ENCODE results near the gene EIF4G3.
"Not testable (repeated sequence)": the region's sequence is repeated elsewhere in the genome, so short reads cannot be mapped to it uniquely, and the experiment has no call there.

The EIF4G3 gene

GRCh38 chr1:21188235-21188634 is 11.5 kb upstream of the EIF4G3 start:
- no peak for DNase-seq (ENCODE audit: low spot score)

- no peak for DNase-seq (ENCODE audit: low spot score)
Measured at GRCh38 chr1:21185221-21185731, 8.6 kb upstream of the EIF4G3 start.

GRCh38 chr1:21184276-21184675 is 7.6 kb upstream of the EIF4G3 start:
- no peak for DNase-seq (ENCODE audit: low spot score)

- no peak for DNase-seq (ENCODE audit: low spot score)
Measured at GRCh38 chr1:21182181-21182731, 5.6 kb upstream of the EIF4G3 start.

- DNase-seq (ENCODE audit: low spot score): not testable (repeated sequence)
Measured at GRCh38 chr1:21178271-21178670, 1.6 kb upstream of the EIF4G3 start.

GRCh38 chr1:21175670-21176581 is 771 bp downstream of the EIF4G3 start:
- peak; percentile 76 for DNase-seq (ENCODE audit: low spot score)

- no peak for DNase-seq (ENCODE audit: low spot score)
Measured at GRCh38 chr1:21175324-21175669, 1.4 kb downstream of the EIF4G3 start.

- no peak for DNase-seq (ENCODE audit: low spot score)
Measured at GRCh38 chr1:21174654-21175323, 1.9 kb downstream of the EIF4G3 start.

GRCh38 chr1:21174230-21174629 is 2.5 kb downstream of the EIF4G3 start:
- no peak for DNase-seq (ENCODE audit: low spot score)

- not testable (repeated sequence) for DNase-seq (ENCODE audit: low spot score)
Measured at GRCh38 chr1:21173096-21173495, 3.6 kb downstream of the EIF4G3 start.

- DNase-seq (ENCODE audit: low spot score): not testable (repeated sequence)
Measured at GRCh38 chr1:21170837-21171236, 5.9 kb downstream of the EIF4G3 start.

- DNase-seq (ENCODE audit: low spot score): no peak
Measured at GRCh38 chr1:21168444-21168843, 8.3 kb downstream of the EIF4G3 start.

GRCh38 chr1:21165646-21166045 is 11.1 kb downstream of the EIF4G3 start:
- DNase-seq (ENCODE audit: low spot score): no peak

- DNase-seq (ENCODE audit: low spot score): no peak
Measured at GRCh38 chr1:21165076-21165475, 11.6 kb downstream of the EIF4G3 start.

GRCh38 chr1:21164266-21164665 is 12.4 kb downstream of the EIF4G3 start:
- no peak for DNase-seq (ENCODE audit: low spot score)

- no peak for DNase-seq (ENCODE audit: low spot score)
Measured at GRCh38 chr1:21162740-21163464, 13.8 kb downstream of the EIF4G3 start.

- DNase-seq (ENCODE audit: low spot score): no peak
Measured at GRCh38 chr1:21161842-21162241, 14.9 kb downstream of the EIF4G3 start.

- DNase-seq (ENCODE audit: low spot score): no peak
Measured at GRCh38 chr1:21160263-21160796, 16.4 kb downstream of the EIF4G3 start.

- DNase-seq (ENCODE audit: low spot score): no peak
Measured at GRCh38 chr1:21157868-21158267, 18.8 kb downstream of the EIF4G3 start.

- no peak for DNase-seq (ENCODE audit: low spot score)
Measured at GRCh38 chr1:21157054-21157453, 19.6 kb downstream of the EIF4G3 start.

- no peak for DNase-seq (ENCODE audit: low spot score)
Measured at GRCh38 chr1:21156019-21156418, 20.7 kb downstream of the EIF4G3 start.

GRCh38 chr1:21154717-21155116 is 22.0 kb downstream of the EIF4G3 start:
- no peak for DNase-seq (ENCODE audit: low spot score)
